ENCODE data around the gene HCCS. TPM values are rescaled to one million over a fixed set of nuclear protein-coding genes. Genes with fewer than 3 reads are reported as not detected.
A peak's percentile ranks its signal among the peaks of the same experiment; 100 is the strongest.

Gene HCCS
- total RNA-seq, 1 donor from 2014 or later = 19.5 TPM

- ATAC-seq (no peak), DNase-seq (no peak)
- Histone ChIP-seq H3K4me3 (no peak overlapping the region), H3K27ac (no peak overlapping the region), H3K4me1 (no peaks in the 10 kb centered on the region), H3K27me3 (ENCODE audit: low read depth) (no peaks in the 10 kb centered on the region), H3K36me3 (no peaks in the 10 kb centered on the region), H3K9me3 (no peaks in the 10 kb centered on the region)
- intact Hi-C loops (cut with DNase I) = no loop called here
- TF ChIP-seq, protein P1, sequence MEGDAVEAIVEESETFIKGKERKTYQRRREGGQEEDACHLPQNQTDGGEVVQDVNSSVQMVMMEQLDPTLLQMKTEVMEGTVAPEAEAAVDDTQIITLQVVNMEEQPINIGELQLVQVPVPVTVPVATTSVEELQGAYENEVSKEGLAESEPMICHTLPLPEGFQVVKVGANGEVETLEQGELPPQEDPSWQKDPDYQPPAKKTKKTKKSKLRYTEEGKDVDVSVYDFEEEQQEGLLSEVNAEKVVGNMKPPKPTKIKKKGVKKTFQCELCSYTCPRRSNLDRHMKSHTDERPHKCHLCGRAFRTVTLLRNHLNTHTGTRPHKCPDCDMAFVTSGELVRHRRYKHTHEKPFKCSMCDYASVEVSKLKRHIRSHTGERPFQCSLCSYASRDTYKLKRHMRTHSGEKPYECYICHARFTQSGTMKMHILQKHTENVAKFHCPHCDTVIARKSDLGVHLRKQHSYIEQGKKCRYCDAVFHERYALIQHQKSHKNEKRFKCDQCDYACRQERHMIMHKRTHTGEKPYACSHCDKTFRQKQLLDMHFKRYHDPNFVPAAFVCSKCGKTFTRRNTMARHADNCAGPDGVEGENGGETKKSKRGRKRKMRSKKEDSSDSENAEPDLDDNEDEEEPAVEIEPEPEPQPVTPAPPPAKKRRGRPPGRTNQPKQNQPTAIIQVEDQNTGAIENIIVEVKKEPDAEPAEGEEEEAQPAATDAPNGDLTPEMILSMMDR (IDR thresholded peaks at IDR 0.05) = no peak
Measured at GRCh38 chrX:11099465-11099864, 11.7 kb upstream of the HCCS start.

DNA sequence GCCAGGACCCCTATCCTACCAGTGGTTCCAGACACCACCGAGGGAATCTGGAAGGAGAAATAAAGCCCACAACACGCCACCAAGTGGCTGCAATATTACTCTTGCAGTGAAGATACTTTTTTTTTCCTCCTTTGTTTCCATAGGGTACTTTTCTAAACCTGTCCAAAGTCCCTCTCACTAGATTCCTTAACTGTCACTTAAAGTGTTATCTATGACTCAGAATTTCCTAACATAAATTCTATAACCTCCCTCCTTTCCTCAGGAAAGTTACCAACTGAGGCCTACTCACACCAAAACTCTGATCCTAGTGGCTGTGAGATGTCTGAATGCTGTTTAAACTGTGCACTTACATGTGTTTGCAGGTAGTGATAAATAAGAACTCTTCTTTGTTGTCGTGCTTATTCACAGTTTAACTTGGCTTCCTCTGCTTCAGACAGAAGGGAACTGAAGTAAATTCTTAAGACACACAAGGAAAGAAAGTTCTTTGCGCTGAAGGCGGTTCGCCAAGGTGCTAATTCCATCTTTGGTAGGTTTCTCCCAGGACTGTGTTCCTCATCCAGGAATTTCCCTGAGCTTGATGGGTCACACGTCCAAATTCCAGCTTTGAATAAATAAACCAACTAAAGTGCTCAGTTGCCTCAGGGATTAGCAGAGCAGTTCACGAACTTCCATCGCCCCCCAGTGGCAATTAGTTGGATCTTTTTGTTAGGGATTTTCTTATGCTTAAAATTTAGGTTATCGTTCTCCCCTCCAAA is 10.7 kb upstream of the HCCS start:
- ATAC-seq (peak in 1 of 2 donors; percentile 71), DNase-seq (no peak)
- Histone ChIP-seq H3K27me3 (ENCODE audit: low read depth) (no peaks in the 10 kb centered on the region), H3K4me1 (no peaks in the 10 kb centered on the region), H3K4me3 (no peak overlapping the region), H3K9me3 (no peaks in the 10 kb centered on the region), H3K27ac (no peak overlapping the region), H3K36me3 (no peaks in the 10 kb centered on the region)
- TF ChIP-seq, protein P1 (IDR thresholded peaks at IDR 0.05) = peak; percentile 36
- intact Hi-C loops (cut with DNase I) = no loop called here

GRCh38 chrX:11103006-11103405 is 8.1 kb upstream of the HCCS start:
- intact Hi-C loops (cut with DNase I) = no loop called here
- TF ChIP-seq, protein P1 (IDR thresholded peaks at IDR 0.05) = no peak
- ATAC-seq (no peak), DNase-seq (no peak)
- Histone ChIP-seq H3K9me3 (no peaks in the 10 kb centered on the region), H3K4me3 (no peak overlapping the region), H3K27me3 (ENCODE audit: low read depth) (no peaks in the 10 kb centered on the region), H3K4me1 (no peaks in the 10 kb centered on the region), H3K36me3 (no peaks in the 10 kb centered on the region), H3K27ac (no peak overlapping the region)

- Histone ChIP-seq H3K4me3 (no peak overlapping the region), H3K27me3 (ENCODE audit: low read depth) (no peaks in the 10 kb centered on the region), H3K27ac (no peak overlapping the region), H3K4me1 (no peaks in the 10 kb centered on the region), H3K36me3 (no peaks in the 10 kb centered on the region), H3K9me3 (no peaks in the 10 kb centered on the region)
- DNase-seq (no peak), ATAC-seq (no peak)
- intact Hi-C loops (cut with DNase I) = no loop called here
- TF ChIP-seq, protein P1 (IDR thresholded peaks at IDR 0.05) = no peak
Measured at GRCh38 chrX:11103751-11104150, 7.4 kb upstream of the HCCS start.

- Histone ChIP-seq H3K4me1 (no peaks in the 10 kb centered on the region), H3K27me3 (ENCODE audit: low read depth) (no peaks in the 10 kb centered on the region), H3K4me3 (no peak overlapping the region), H3K9me3 (no peaks in the 10 kb centered on the region), H3K36me3 (no peaks in the 10 kb centered on the region), H3K27ac (no peak overlapping the region)
- TF ChIP-seq, protein P1 (IDR thresholded peaks at IDR 0.05) = no peak
- no peak for ATAC-seq
- DNase-seq = no peak
- intact Hi-C loops (cut with DNase I) = no loop called here
Measured at GRCh38 chrX:11105080-11105479, 6.1 kb upstream of the HCCS start.
